Nephron progenitor cell (in vitro differentiated cells): ENCODE results near the gene SLAMF1.

Experiments used
- DNase-seq: peaks from one replicate; pipeline ENCODE4 v3.0.0; 2021
- H3K27ac Mint-ChIP-seq: 2 replicates; pipeline ENCODE4 v1.8.0; 2021; ENCODE audit warnings: mild to moderate bottlenecking, moderate library complexity, mixed read lengths
- H3K27me3 Mint-ChIP-seq: 2 replicates; pipeline ENCODE4 v1.8.0; 2021; ENCODE audit warnings: mild to moderate bottlenecking, low read depth, mixed read lengths; ENCODE audit not compliant: poor library complexity
- H3K36me3 Mint-ChIP-seq: 2 replicates; pipeline ENCODE4 v1.8.0; 2021; ENCODE audit warnings: low read depth, mixed read lengths
- H3K4me1 Mint-ChIP-seq: 2 replicates; pipeline ENCODE4 v1.8.0; 2021; ENCODE audit warnings: mixed read lengths
- H3K4me3 Mint-ChIP-seq: 2 replicates; pipeline ENCODE4 v1.8.0; 2021; ENCODE audit warnings: mild to moderate bottlenecking, moderate library complexity, mixed read lengths
- H3K9me3 Mint-ChIP-seq: 2 replicates; pipeline ENCODE4 v1.8.0; 2021; ENCODE audit warnings: mild to moderate bottlenecking, moderate library complexity, mixed read lengths
- TF ChIP-seq, protein P1 (sequence below): fragments of 200-600 bp; sonication (generic); IDR thresholded peaks from 2 replicates; pipeline ENCODE4 v1.5.0; 2021; ENCODE audit warnings: antibody characterized with exemption

SLAMF1 gene

DNA sequence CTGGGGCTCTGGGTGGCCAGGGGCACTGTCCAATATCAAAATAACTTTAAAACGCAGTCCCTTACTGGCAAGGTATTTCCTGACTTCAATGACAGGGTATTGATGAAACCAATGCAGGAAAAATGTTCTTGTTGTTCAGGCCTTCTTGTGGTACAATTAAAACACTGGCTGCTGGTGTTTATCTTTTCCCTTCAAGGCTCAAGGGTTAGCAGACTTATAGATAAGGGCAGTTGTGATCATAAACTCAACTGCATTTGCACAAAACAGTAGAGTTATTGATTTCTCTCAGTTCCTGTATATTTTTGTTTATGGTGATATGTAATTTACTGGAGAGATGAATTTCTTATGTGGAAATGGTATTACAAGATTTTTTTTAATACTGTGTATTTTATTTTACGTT lies 64.9 kb downstream of the SLAMF1 start:
- H3K27me3 Mint-ChIP-seq = no peaks in the 10 kb centered on the region
- H3K4me1 Mint-ChIP-seq = no peaks in the 10 kb centered on the region
- H3K4me3 Mint-ChIP-seq = no peak overlapping the region
- no peak overlapping the region for H3K27ac Mint-ChIP-seq
- peaks cover 16% of the 10 kb centered on the region for H3K9me3 Mint-ChIP-seq
- no peak for DNase-seq
- no peaks in the 10 kb centered on the region for H3K36me3 Mint-ChIP-seq
- TF ChIP-seq, protein P1, sequence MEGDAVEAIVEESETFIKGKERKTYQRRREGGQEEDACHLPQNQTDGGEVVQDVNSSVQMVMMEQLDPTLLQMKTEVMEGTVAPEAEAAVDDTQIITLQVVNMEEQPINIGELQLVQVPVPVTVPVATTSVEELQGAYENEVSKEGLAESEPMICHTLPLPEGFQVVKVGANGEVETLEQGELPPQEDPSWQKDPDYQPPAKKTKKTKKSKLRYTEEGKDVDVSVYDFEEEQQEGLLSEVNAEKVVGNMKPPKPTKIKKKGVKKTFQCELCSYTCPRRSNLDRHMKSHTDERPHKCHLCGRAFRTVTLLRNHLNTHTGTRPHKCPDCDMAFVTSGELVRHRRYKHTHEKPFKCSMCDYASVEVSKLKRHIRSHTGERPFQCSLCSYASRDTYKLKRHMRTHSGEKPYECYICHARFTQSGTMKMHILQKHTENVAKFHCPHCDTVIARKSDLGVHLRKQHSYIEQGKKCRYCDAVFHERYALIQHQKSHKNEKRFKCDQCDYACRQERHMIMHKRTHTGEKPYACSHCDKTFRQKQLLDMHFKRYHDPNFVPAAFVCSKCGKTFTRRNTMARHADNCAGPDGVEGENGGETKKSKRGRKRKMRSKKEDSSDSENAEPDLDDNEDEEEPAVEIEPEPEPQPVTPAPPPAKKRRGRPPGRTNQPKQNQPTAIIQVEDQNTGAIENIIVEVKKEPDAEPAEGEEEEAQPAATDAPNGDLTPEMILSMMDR = no peak

DNA sequence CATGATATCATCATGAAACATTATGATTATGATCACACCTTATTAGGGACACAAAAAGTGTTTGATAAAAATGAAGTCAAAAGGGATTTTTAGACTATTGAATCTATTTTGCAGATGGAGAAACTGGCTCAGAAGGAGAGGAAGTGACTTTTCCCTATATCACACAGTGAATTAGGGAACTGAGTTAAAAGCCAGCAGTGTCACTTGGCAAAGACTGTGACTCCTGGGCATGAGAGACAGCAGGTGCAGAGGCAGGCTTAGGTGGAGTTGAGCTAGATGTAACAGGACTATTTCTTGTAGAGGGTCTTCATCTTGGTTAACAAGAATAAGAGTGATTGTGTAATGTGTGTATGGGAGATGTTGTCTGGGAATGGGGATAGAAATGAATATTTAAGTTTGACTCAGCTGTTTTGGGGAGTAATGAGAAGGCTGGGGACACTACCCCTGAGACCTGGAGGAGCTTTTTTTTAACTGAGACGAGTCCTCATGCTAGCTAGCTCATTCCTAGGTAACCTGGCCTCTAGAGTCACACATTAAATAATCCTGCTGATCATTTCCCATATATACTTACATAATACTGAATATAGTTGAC lies 66.5 kb downstream of the SLAMF1 start:
- no peaks in the 10 kb centered on the region for H3K36me3 Mint-ChIP-seq
- TF ChIP-seq, protein P1 = no peak
- no peaks in the 10 kb centered on the region for H3K4me1 Mint-ChIP-seq
- no peak overlapping the region for H3K27ac Mint-ChIP-seq
- no peak overlapping the region for H3K4me3 Mint-ChIP-seq
- peaks cover 16% of the 10 kb centered on the region for H3K9me3 Mint-ChIP-seq
- DNase-seq = no peak
- peaks cover 2% of the 10 kb centered on the region for H3K27me3 Mint-ChIP-seq

DNA sequence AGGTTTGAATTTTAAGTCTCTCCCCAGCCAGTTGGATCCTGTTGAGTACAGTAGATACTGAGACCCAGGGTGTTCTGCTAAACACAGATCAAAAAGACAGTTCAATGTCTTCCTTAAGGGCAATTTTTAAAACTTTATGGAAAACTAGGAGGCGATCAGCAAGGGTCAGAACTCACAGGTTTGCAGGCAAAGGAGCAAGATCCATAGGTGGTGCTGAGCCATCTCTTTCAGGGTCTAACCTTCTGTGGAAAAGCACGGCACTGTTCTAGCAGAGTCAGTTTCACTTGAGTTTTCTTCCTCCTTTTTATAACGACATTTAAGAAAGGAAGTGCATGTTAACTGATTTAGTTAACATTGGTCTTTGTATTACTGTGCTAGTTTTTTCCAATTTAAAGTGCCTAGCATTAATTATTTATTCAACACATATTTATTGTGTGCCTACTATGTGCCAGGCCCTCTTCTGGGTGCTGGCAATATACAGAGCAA lies 67.6 kb downstream of the SLAMF1 start, which contains the start of gene CD84:
Gene CD84 (minus strand): TSS at position 281 of the 486 bp plus-strand sequence. CDS start 59 bp downstream, at position 222.
- no peaks in the 10 kb centered on the region for H3K36me3 Mint-ChIP-seq
- H3K27ac Mint-ChIP-seq = no peak within 1 kb of the TSS
- H3K4me3 Mint-ChIP-seq = no peak within 1 kb of the TSS
- no peak for DNase-seq
- H3K9me3 Mint-ChIP-seq = peaks cover 14% of the 10 kb centered on the region
- H3K4me1 Mint-ChIP-seq = no peaks in the 10 kb centered on the region
- H3K27me3 Mint-ChIP-seq = peaks cover 4% of the 10 kb centered on the region
- TF ChIP-seq, protein P1 = no peak

DNA sequence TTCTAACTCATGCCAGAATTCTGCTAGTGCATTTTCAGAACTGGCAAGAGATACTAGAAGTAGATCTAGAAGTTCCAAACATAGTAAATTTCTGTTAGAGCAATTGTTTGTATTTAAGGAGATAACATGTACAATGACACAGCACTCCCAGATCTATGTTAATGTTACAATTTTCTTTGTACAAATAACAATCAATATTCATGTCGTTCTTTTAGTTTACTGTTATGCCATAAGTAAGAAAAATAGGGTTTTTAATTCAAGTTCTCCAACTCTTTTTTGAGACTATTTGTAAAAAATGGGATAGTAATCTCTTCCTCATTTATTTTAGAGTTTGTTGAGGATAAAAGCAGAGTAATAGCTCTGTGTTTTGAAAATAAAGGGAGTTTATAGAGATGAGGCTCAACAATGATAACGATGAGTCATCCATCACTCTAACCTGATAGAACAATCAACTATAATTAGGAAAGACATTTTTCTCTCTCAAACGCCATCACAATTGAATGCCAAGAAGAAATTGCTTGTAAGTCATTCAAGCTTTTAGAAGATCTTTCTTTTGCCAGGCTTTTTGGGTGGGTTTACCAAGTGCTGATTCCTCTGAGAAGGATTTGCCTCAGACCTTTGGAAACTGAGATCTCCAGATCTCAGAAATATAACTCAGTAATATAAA lies 68.2 kb downstream of the SLAMF1 start:
- no peak overlapping the region for H3K27ac Mint-ChIP-seq
- no peak for DNase-seq
- no peaks in the 10 kb centered on the region for H3K4me1 Mint-ChIP-seq
- H3K27me3 Mint-ChIP-seq = peaks cover 4% of the 10 kb centered on the region
- no peak overlapping the region for H3K4me3 Mint-ChIP-seq
- TF ChIP-seq, protein P1 = no peak
- H3K9me3 Mint-ChIP-seq = peaks cover 8% of the 10 kb centered on the region
- H3K36me3 Mint-ChIP-seq = no peaks in the 10 kb centered on the region

DNA sequence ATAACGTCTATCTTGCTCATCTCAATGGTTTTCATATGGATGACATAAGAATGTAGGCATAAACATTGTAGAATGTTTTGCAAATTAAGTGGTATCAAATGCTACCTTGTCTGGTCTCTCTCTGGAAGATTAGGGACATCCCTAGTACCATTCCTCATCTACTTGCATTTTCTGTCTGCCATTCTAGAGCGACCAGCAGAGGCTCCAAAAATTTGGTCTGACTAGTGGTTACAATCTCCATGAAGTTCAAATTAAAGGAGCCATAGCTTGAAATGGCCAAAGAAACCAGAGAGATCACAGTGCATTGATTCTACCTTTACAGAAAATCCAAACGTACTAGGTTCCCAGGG lies 68.7 kb downstream of the SLAMF1 start:
- H3K36me3 Mint-ChIP-seq = no peaks in the 10 kb centered on the region
- peaks cover 3% of the 10 kb centered on the region for H3K9me3 Mint-ChIP-seq
- H3K27me3 Mint-ChIP-seq = peaks cover 9% of the 10 kb centered on the region
- TF ChIP-seq, protein P1 = no peak
- no peak overlapping the region for H3K4me3 Mint-ChIP-seq
- no peak overlapping the region for H3K27ac Mint-ChIP-seq
- DNase-seq = no peak
- H3K4me1 Mint-ChIP-seq = no peaks in the 10 kb centered on the region

DNA sequence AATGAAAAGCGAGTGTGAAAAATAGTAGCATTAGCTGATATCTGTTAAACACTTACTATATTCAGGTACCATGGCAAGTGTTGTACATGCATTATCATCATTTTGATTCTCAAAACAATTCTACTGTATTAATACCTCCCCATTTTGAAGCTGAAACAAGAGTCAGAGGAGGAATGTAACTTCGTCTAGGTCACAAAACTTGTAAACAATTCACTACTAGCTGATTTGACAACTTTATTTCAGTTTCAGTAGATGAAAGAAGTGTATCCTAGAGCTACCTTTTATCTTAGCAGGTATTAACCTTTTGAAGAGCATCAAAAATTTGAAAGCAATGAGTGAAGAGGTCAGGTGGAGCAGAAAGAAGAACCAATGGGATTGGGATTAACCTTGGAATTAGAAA lies 69.2 kb downstream of the SLAMF1 start:
- H3K27me3 Mint-ChIP-seq = peaks cover 11% of the 10 kb centered on the region
- TF ChIP-seq, protein P1 = no peak
- H3K4me1 Mint-ChIP-seq = no peaks in the 10 kb centered on the region
- no peaks in the 10 kb centered on the region for H3K9me3 Mint-ChIP-seq
- DNase-seq = no peak
- H3K36me3 Mint-ChIP-seq = no peaks in the 10 kb centered on the region
- H3K4me3 Mint-ChIP-seq = no peak overlapping the region
- H3K27ac Mint-ChIP-seq = no peak overlapping the region
